ENCODE measurements around the gene MMP25.

GRCh38 chr16:3057181-3058138 is 11.1 kb downstream of the MMP25 start:
- TF ChIP-seq TAF1 (IDR thresholded peaks at IDR 0.05; ENCODE audit: borderline replicate concordance, insufficient read depth, low read length), result no peak
- no peak for TF ChIP-seq REST (IDR thresholded peaks at IDR 0.05; ENCODE audit: insufficient read depth in 1 of 2, low read depth in 2 of 2, low read length in 2 of 2)
- TF ChIP-seq POLR2AphosphoS5 (IDR thresholded peaks at IDR 0.05; ENCODE audit: low read depth, low read length), result no peak
- no peak for TF ChIP-seq SIN3A (IDR thresholded peaks at IDR 0.05; ENCODE audit: borderline replicate concordance, insufficient read depth, low read length)
- no peak for TF ChIP-seq FOXP2 (optimal IDR thresholded peaks at IDR 0.05; ENCODE audit: borderline replicate concordance, extremely low read depth, extremely low read length, insufficient read depth)
